Tibial nerve (tissue), 4 donors: ENCODE measurements around the gene EMB. TPM values are rescaled to one million over a fixed set of nuclear protein-coding genes. Genes with fewer than 3 reads are reported as not detected.
"Not testable (repeated sequence)": the region's sequence is repeated elsewhere in the genome, so short reads cannot be mapped to it uniquely, and the experiment has no call there.

Experiments used
- DNase-seq, 2 donors: peaks; one replicate each; pipeline ENCODE4 v3.0.0-alpha.2; 2019; ENCODE audit warnings: low spot score in 2 of 2
- H3K27ac ChIP-seq, 4 donors: fragments of 200-600 bp; sonication (generic) in 3 of 4; one replicate each; pipeline ENCODE4 v1.5.1; 2017 to 2019; ENCODE audit warnings: mild to moderate bottlenecking in 1 of 4
- H3K27me3 ChIP-seq, 2 donors: fragments of 200-600 bp; sonication (generic) in 1 of 2; one replicate each; pipeline versions ENCODE4 v1.5.1 to v1.6.0; 2017 to 2019
- H3K36me3 ChIP-seq, 3 donors: fragments of 200-600 bp; sonication (generic); one replicate each; pipeline ENCODE4 v1.5.1; 2018 to 2019
- H3K4me1 ChIP-seq, 4 donors: fragments of 200-600 bp; sonication (generic) in 3 of 4; one replicate each; pipeline ENCODE4 v1.5.1; 2017 to 2019
- H3K4me3 ChIP-seq, 4 donors: fragments of 200-600 bp; sonication (generic) in 3 of 4; one replicate each; pipeline ENCODE4 v1.5.1; 2017 to 2019; ENCODE audit warnings: mild to moderate bottlenecking in 1 of 4, moderate library complexity in 1 of 4
- H3K9me3 ChIP-seq, 4 donors: fragments of 200-600 bp; sonication (generic) in 3 of 4; one replicate each; pipeline ENCODE4 v1.5.1; 2017 to 2019
- EP300 ChIP-seq, 2 donors: sonication (generic); formaldehyde crosslinking; IDR thresholded peaks; one replicate each; pipeline ENCODE4 v1.6.1; 2017; ENCODE audit warnings: antibody characterized with exemption in 2 of 2, mild to moderate bottlenecking in 1 of 2
- POLR2A ChIP-seq, 2 donors: fragments of 450-650 bp; IDR thresholded peaks; one replicate each; pipeline ENCODE4 v1.6.1; 2017; ENCODE audit warnings: antibody characterized with exemption in 2 of 2, mild to moderate bottlenecking in 2 of 2, moderate library complexity in 2 of 2
- WGBS, 2 donors: methylation state at CpG; one replicate each; pipeline ENCODE4 v1.1.5; 2018; 5-methylcytosine and 5-hydroxymethylcytosine counted together
- total RNA-seq, 4 donors: library from RNA; depleted of rRNA; stranded (reverse); fragments of >200 nt; gene quantifications; one replicate each; pipeline ENCODE4 v1.1.0, GENCODE V29; 2016
- TF ChIP-seq, protein P1 (sequence below), 5 experiments: fragments of 200-600 bp in 3 of 5; fragments of 450-650 bp in 2 of 5; sonication (generic) in 3 of 5; IDR thresholded peaks; one replicate each; pipeline ENCODE4 v1.5.1; 2016 to 2019; ENCODE audit warnings: antibody characterized with exemption in 5 of 5, mild to moderate bottlenecking in 3 of 5, moderate library complexity in 2 of 5

EMB gene
- total RNA-seq, 4 donors from 2014 or later: 6.3 to 14.7 (median 8.3) TPM

DNA sequence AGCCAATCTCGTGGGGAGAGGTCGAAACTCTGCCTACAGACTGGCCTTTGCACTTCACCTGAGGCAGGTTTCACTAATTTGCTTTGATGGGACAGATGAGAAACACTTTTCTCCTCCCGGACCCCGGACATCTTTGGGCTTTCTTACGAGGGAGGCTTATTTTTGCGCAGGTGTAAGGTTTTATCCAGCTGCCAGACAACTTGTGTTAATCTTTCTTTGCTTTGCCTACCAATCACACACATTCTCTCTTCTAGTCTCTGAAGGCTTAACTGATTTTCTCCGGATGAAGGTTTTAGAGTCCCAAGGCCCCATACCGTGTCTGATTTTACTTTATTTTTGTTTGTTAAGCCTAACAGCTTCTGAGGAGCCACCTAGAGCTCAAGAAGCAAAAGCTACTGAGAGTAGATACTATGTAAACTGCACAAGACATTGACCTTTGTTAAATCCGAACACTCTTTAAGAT is 436 bp upstream of the EMB start:
- no peak for TF ChIP-seq EP300 (IDR thresholded peaks at IDR 0.05)
- TF ChIP-seq POLR2A (IDR thresholded peaks at IDR 0.05): no peak
- TF ChIP-seq, protein P1, sequence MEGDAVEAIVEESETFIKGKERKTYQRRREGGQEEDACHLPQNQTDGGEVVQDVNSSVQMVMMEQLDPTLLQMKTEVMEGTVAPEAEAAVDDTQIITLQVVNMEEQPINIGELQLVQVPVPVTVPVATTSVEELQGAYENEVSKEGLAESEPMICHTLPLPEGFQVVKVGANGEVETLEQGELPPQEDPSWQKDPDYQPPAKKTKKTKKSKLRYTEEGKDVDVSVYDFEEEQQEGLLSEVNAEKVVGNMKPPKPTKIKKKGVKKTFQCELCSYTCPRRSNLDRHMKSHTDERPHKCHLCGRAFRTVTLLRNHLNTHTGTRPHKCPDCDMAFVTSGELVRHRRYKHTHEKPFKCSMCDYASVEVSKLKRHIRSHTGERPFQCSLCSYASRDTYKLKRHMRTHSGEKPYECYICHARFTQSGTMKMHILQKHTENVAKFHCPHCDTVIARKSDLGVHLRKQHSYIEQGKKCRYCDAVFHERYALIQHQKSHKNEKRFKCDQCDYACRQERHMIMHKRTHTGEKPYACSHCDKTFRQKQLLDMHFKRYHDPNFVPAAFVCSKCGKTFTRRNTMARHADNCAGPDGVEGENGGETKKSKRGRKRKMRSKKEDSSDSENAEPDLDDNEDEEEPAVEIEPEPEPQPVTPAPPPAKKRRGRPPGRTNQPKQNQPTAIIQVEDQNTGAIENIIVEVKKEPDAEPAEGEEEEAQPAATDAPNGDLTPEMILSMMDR (IDR thresholded peaks at IDR 0.05): no peak
- WGBS, 2 donors: 17 to 23% methylated on average over 7 to 9 of the region's 9 CpGs
- Histone ChIP-seq H3K9me3 (no peaks in the 10 kb centered on the region), H3K4me1 (peaks cover 0 to 11% (median 5%) of the 10 kb centered on the region in 4 donors), H3K27me3 (peaks cover 0 to 14% of the 10 kb centered on the region in 2 donors), H3K36me3 (no peaks in the 10 kb centered on the region), H3K4me3 (peak overlapping the region; percentile 24 to 62 (median 50)), H3K27ac (peak overlapping the region in 3 of 4 donors; percentile 2 to 83 (median 51))
- no peak for DNase-seq

DNA sequence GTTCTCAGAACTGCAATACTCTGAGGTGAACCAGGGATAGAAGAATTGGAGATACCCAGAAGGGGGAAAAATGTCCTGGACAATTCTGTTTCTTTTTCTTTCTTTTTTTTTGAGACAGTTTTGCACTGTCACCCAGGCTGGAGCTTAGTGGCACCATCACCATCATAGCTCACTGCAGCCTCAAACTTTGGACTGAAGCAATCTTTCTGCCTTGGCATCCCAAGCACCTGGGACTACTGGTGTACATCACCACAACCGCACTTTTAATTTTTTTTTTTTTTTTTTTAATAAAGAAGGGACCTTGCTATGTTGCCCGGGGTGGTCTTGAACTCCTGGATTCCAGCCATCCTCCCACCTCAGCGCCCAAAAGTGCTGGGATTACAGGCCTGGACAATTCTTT is 1.9 kb downstream of the EMB start:
- H3K4me1 ChIP-seq: peaks cover 0 to 11% (median 4%) of the 10 kb centered on the region in 4 donors
- H3K4me3 ChIP-seq: no peak overlapping the region
- DNase-seq: no peak
- no peaks in the 10 kb centered on the region for H3K9me3 ChIP-seq
- H3K36me3 ChIP-seq: no peaks in the 10 kb centered on the region
- peaks cover 0 to 14% of the 10 kb centered on the region in 2 donors for H3K27me3 ChIP-seq
- TF ChIP-seq EP300 (IDR thresholded peaks at IDR 0.05): no peak
- H3K27ac ChIP-seq: no peak overlapping the region
- WGBS, 2 donors: 69 to 76% methylated on average over 3 of the region's 3 CpGs

DNA sequence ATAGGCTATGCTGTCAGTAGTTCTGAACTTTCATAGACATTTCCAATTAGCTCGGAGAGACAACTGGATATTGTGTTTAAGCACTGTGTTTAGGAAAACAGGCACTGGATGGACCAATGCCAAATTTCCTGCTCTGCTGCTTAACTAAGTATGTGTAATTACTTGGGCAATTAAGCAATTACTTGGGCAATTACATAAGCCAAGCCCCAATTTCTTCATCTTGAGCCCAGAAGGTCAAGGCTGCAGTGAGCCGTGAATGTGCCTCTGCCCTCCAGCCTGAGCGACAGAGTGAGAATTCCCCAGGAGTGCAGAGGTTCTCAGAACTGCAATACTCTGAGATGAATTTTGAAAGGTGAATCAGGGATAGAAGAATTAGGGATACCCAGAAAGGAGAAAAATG is 3.0 kb downstream of the EMB start:
- WGBS, 2 donors: 52 to 56% methylated on average over 3 of the region's 3 CpGs
- H3K4me1 ChIP-seq: peaks cover 0 to 11% (median 4%) of the 10 kb centered on the region in 4 donors
- not testable (repeated sequence) for H3K4me3 ChIP-seq, H3K36me3 ChIP-seq, DNase-seq, H3K9me3 ChIP-seq, H3K27ac ChIP-seq
- H3K27me3 ChIP-seq: peaks cover 0 to 14% of the 10 kb centered on the region in 2 donors

DNA sequence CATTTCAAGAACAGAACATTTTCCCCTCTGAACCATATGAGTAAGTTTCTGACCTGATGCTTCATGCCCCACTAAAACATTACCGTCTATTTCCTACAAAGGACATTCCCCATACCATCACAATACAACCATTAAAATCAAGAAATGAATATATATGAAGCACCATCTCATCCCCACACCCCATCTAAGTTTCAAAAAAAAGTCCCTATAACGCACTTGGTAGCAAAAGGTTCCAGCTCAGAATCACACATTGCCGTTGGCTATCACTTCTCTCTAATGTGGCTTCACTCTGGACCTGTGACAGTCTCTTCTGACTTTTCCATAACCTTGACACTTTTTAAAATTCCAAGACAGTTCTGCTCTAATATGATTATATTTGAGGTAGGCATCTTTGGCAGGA is 5.9 kb downstream of the EMB start:
- no peak for DNase-seq
- TF ChIP-seq, protein P1 (IDR thresholded peaks at IDR 0.05): no peak
- TF ChIP-seq POLR2A (IDR thresholded peaks at IDR 0.05): no peak
- no peak for TF ChIP-seq EP300 (IDR thresholded peaks at IDR 0.05)

DNA sequence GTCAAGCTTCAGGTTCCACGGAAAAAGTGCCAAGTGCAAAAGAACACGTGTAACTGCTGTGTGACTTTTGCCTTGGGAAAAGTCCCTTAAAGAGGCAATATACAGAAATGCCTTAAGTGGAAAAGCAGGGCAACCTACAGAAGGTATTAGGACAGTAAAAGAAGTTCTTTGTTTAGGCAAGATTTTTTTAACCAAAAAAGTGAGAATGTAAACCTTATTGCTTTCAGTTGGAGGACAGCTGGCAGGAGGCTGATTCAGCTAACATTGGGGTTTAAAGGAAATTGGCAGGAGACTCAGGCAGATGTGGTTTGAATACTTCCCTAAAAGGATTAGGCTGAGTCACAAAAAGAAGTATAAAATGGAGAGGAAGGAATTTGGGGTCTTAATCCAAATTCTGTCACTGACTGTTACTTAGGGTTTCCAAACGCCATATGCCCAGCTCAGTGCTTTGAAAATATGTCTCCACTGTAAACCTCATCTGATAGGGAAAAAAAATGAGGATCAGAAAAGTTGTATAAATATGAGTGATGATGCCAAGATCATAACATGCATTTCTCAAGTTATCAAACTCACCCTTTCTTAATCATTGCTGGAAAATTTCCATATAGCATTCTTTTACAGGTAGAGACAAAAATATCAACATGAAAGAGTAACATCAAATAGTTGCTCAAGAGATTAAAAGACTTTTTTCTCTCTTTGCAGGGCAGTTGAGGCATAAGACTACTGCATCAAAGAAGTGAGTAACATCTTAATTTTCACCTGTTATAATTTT is 9.8 kb downstream of the EMB start:
- H3K4me3 ChIP-seq, H3K4me1 ChIP-seq, H3K27me3 ChIP-seq, H3K27ac ChIP-seq, H3K36me3 ChIP-seq, H3K9me3 ChIP-seq, DNase-seq: not testable (repeated sequence)
- WGBS, 2 donors: 47 to 51% methylated on average over 3 of the region's 3 CpGs

More for the DNA sequence above, 5.9 kb downstream of the EMB start:
- H3K4me1 ChIP-seq: no peaks in the 10 kb centered on the region
- WGBS, 2 donors: 86 to 92% methylated on average over 3 of the region's 3 CpGs
- H3K36me3 ChIP-seq: no peaks in the 10 kb centered on the region
- H3K27me3 ChIP-seq: peaks cover 0 to 4% of the 10 kb centered on the region in 2 donors
- H3K9me3 ChIP-seq: no peaks in the 10 kb centered on the region
- no peak overlapping the region for H3K27ac ChIP-seq
- no peak overlapping the region for H3K4me3 ChIP-seq

DNA sequence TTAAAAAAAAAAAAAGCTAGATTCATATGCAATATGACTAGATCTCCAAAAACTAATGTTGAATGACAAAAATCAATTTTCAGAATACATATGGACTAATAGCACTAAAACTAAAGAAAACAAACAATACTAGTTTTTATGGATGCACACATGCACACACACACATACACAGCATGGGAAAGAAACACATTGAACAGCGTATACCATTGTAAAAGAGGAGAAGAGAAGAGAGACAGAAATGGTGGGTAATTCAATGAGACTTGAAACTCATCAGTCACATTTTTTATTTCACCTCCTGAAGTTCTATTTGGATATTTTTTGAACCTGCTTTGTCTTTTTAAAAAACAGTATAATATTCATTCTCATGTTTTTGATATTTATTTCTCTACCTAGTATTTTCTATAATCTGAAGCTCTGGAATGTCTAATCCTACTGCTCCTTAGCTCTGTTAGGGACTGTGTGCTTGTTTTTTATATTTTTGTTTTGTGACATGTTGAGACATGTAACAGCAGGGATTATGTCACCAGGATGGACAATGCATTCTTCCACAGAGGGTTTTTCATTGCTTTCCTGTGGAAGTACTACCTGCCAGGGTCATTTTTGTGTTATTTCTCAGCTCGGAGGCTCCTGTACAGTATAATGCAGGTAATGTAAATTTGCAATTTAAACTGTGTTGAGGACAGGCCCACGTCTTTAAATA is 17.8 kb downstream of the EMB start:
- DNase-seq, H3K9me3 ChIP-seq, H3K4me3 ChIP-seq, H3K36me3 ChIP-seq, H3K4me1 ChIP-seq, H3K27ac ChIP-seq, H3K27me3 ChIP-seq: not testable (repeated sequence)
- 77 to 80% methylated on average over 3 of the region's 3 CpGs for WGBS, 2 donors

DNA sequence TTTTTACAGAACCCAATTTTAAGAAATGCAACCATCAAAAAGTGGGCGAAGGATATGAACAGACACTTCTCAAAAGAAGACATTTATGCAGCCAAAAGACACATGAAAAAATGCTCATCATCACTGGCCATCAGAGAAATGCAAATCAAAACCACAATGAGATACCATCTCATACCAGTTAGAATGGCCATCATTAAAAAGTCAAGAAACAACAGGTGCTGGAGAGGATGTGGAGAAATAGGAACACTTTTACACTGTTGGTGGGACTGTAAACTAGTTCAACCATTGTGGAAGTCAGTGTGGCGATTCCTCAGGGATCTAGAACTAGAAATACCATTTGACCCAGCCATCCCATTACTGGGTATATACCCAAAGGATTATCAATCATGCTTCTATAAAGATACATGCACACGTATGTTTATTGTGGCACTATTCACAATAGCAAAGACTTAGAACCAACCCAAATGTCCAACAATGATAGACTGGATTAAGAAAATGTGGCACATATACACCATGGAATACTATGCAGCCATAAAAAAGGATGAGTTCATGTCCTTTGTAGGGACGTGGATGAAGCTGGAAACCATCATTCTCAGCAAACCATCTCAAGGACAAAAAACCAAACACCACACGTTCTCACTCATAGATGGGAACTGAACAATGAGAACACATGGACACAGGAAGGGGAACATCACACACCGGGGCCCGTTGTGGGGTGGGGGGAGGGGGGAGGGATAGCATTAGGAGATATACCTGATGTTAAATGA is 19.7 kb downstream of the EMB start:
- 87 to 93% methylated on average over 7 of the region's 7 CpGs for WGBS, 2 donors

More for the DNA sequence above, 19.7 kb downstream of the EMB start:
- not testable (repeated sequence) for H3K36me3 ChIP-seq, H3K4me3 ChIP-seq, DNase-seq, H3K27me3 ChIP-seq, H3K27ac ChIP-seq, H3K9me3 ChIP-seq, H3K4me1 ChIP-seq
